Testis (tissue), 2 donors: ENCODE measurements around the gene TNFRSF8.

Experiments used
- POLR2A ChIP-seq: fragments of 450-650 bp; IDR thresholded peaks from one replicate; pipeline ENCODE4 v1.6.1; 2017; ENCODE audit warnings: antibody characterized with exemption, mild to moderate bottlenecking, moderate library complexity
- TF ChIP-seq, protein P1 (sequence below), 3 experiments: fragments of 450-650 bp in 2 of 3; fragments of 200-600 bp in 1 of 3; sonication (generic) in 1 of 3; IDR thresholded peaks; one replicate each; pipeline ENCODE4 v1.5.1; 2016 to 2019; ENCODE audit warnings: antibody characterized with exemption in 3 of 3, mild to moderate bottlenecking in 2 of 3, moderate library complexity in 1 of 3

DNA sequence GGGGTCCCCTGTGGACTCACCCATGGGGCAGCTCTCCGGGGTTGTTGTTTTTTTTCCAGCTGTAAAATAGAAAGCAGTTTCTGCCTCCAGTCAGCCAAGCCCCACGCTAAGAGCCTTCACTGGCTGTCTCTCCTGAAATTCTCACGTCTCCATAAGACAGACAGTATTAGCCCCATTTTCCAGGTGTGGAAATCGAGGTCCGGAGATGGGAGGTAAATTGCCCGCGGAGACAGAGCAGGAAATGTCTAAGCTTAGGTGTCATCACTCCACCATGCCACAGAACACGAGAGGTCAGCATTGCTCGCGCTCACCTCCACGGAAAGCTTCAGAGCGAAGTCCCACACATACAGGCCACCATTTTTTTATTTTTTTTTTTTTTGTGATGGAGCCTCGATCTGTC is 44.6 kb downstream of the TNFRSF8 start:
- TF ChIP-seq, protein P1, sequence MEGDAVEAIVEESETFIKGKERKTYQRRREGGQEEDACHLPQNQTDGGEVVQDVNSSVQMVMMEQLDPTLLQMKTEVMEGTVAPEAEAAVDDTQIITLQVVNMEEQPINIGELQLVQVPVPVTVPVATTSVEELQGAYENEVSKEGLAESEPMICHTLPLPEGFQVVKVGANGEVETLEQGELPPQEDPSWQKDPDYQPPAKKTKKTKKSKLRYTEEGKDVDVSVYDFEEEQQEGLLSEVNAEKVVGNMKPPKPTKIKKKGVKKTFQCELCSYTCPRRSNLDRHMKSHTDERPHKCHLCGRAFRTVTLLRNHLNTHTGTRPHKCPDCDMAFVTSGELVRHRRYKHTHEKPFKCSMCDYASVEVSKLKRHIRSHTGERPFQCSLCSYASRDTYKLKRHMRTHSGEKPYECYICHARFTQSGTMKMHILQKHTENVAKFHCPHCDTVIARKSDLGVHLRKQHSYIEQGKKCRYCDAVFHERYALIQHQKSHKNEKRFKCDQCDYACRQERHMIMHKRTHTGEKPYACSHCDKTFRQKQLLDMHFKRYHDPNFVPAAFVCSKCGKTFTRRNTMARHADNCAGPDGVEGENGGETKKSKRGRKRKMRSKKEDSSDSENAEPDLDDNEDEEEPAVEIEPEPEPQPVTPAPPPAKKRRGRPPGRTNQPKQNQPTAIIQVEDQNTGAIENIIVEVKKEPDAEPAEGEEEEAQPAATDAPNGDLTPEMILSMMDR (IDR thresholded peaks at IDR 0.05): no peak
- no peak for TF ChIP-seq POLR2A
